ENCODE data around the gene GPRIN2.
"Not testable (repeated sequence)": the region's sequence is repeated elsewhere in the genome, so short reads cannot be mapped to it uniquely, and the experiment has no call there.

Gene GPRIN2

GRCh38 chr10:46534828-46535524 is 21.5 kb downstream of the GPRIN2 start:
- DNase-seq = no peak

- DNase-seq = not testable (repeated sequence)
Measured at GRCh38 chr10:46532256-46532655, 24.2 kb downstream of the GPRIN2 start.

- no peak for DNase-seq
Measured at GRCh38 chr10:46530249-46531186, 25.9 kb downstream of the GPRIN2 start.

GRCh38 chr10:46529742-46530141 is 26.7 kb downstream of the GPRIN2 start:
- not testable (repeated sequence) for DNase-seq

GRCh38 chr10:46528675-46529615 is 27.5 kb downstream of the GPRIN2 start:
- no peak for DNase-seq

- DNase-seq = no peak
Measured at GRCh38 chr10:46528171-46528671, 28.2 kb downstream of the GPRIN2 start.

- no peak for DNase-seq
Measured at GRCh38 chr10:46527241-46527811, 29.1 kb downstream of the GPRIN2 start.

- no peak for DNase-seq
Measured at GRCh38 chr10:46526682-46527038, 29.8 kb downstream of the GPRIN2 start.

GRCh38 chr10:46525824-46526681 is 30.4 kb downstream of the GPRIN2 start:
- DNase-seq = no peak

- DNase-seq = no peak
Measured at GRCh38 chr10:46525177-46525823, 31.2 kb downstream of the GPRIN2 start.

GRCh38 chr10:46524472-46525176 is 31.8 kb downstream of the GPRIN2 start:
- no peak for DNase-seq

- DNase-seq = no peak
Measured at GRCh38 chr10:46523962-46524471, 32.4 kb downstream of the GPRIN2 start.

- DNase-seq = no peak
Measured at GRCh38 chr10:46523119-46523961, 33.1 kb downstream of the GPRIN2 start.

- no peak for DNase-seq
Measured at GRCh38 chr10:46522295-46523118, 34.0 kb downstream of the GPRIN2 start.

- no peak for DNase-seq
Measured at GRCh38 chr10:46520941-46521340, 35.5 kb downstream of the GPRIN2 start.

- no peak for DNase-seq
Measured at GRCh38 chr10:46520381-46520780, 36.1 kb downstream of the GPRIN2 start.

GRCh38 chr10:46518028-46518725 is 38.3 kb downstream of the GPRIN2 start:
- no peak for DNase-seq
